IMR-90 (cell line): ENCODE measurements around the gene RUNX2.

ENCODE experiments used
- CTCF ChIP-seq: conservative IDR thresholded peaks from 2 replicates; pipeline ENCODE4 v1.5.1; 2012; ENCODE audit warnings: mild to moderate bottlenecking, low read depth, low read length, improper control_type of control experiment
- MAZ ChIP-seq: IDR thresholded peaks from 2 replicates; pipeline ENCODE4 v1.6.1; 2012; ENCODE audit warnings: low read depth, mild to moderate bottlenecking, low read length, improper control_type of control experiment, moderate library complexity, borderline replicate concordance
- MXI1 ChIP-seq: IDR thresholded peaks from 2 replicates; pipeline ENCODE4 v1.6.1; 2012; ENCODE audit warnings: low read depth, mild to moderate bottlenecking, low read length, moderate library complexity, borderline replicate concordance
- POLR2A ChIP-seq: IDR thresholded peaks from 2 replicates; pipeline ENCODE4 v1.6.1; 2012; ENCODE audit warnings: mild to moderate bottlenecking, low read depth, low read length
- RAD21 ChIP-seq: IDR thresholded peaks from 2 replicates; pipeline ENCODE4 v1.6.1; 2012; ENCODE audit warnings: low read length, improper control_type of control experiment
- RFX5 ChIP-seq: IDR thresholded peaks from 2 replicates; pipeline ENCODE4 v1.8.0; 2012; ENCODE audit warnings: low read depth, mild to moderate bottlenecking, low read length, moderate library complexity
- SMC3 ChIP-seq: fragments of 150-350 bp; IDR thresholded peaks from 2 replicates; pipeline ENCODE4 v1.6.1; 2016; ENCODE audit warnings: low read depth, mild to moderate bottlenecking, antibody characterized with exemption, low read length, moderate library complexity

DNA sequence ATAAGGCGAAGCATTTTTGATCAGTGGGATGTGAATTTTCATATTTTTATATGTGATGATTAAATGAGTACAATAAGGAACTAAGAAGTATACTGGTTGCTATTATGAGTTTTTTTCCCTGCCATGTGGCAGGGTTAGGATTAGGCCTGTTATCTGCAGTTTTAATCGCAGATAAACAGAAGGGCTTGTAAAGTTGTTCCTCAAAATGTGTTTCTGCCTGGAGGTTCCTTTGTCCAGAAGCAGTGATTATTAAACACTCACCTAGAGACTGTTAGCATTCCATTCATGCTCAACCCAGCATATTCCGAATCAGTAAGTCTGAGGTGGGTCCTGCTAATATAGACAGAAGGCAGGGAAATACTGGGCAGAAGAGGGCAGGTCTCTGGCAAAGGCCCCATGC is 371.5 kb downstream of the RUNX2 start:
- TF ChIP-seq RAD21 (no peak), CTCF (no peak), MAZ (no peak), RFX5 (no peak), POLR2A (no peak), MXI1 (no peak), SMC3 (no peak)
